NCI-H69 (cell line): ENCODE measurements around the gene FNDC5.

Experiments
- DNase-seq: peaks from one replicate; lab custom pipeline; 2025; lab: John Stamatoyannopoulos, UW

The FNDC5 gene

DNA sequence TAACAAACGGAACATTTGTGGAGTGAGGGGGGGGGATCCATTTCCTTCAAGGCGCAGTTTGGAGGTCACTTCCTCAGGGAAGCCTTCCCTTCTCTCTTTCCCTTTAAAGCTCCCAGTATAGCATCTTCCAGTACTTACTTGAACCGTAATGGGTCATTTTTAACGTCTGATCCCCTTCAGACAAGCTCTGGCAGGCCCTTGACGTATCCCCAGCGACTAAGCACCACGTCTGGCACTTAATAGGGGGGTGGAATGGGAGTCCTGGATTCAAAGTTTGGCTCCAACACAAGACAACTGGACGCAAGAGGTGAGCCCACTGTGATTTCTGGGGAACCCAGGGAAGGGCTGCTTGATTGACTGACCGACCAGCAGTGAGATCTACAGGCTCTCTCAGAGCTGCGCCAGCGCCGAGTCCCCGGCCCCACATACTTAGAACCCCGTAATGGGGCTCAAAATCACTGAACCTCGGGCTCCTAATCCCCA is 54.0 kb downstream of the FNDC5 start:
- peak; percentile 41 for DNase-seq

DNA sequence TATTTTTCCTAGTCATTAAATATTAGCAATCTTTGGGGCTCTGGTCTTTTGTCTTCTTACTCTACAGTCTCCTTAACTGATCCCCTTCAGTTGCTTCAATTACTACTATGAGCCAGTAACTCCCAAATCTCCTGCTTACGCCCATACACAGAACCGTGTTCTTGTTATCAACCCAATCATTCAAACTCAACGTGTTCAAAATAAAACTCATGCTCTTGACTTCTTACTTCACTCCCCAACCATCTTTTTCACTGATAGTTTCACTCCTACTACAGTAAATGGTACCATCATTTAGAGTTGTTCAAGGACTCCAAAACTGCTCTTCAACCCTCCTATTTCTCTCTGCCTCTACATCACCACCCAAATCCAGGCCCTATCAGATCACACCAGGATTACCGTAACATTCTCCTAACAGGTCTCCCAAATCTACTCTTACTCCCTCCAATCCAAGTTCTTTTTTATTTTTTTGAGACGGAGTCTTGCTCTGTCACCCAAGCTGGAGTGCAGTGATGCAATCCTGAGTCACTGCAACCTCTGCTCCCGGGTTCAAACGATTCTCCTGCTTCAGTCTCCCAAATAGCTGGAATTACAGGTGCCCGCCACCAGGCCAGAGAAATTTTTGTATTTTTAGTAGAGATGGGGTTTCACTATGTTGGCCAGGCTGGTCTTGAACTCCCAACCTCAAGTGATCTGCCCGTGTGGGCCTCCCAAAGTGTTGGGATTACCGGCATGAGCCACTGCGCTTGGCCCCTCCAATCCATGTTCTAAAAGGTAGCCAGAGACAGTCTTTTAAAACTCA is 56.6 kb downstream of the FNDC5 start:
- DNase-seq, result no peak
